Fibroblast of mammary gland (primary cell): ENCODE measurements around the gene XRN2.

Experiments
- DNase-seq: peaks from one replicate; pipeline ENCODE4 v3.0.0-alpha.2; 2010; ENCODE audit warnings: low read depth
- H3K4me3 ChIP-seq: 2 replicates; pipeline ENCODE4 v1.5.1; 2011; ENCODE audit warnings: low read depth, mild to moderate bottlenecking, low read length, moderate library complexity; ENCODE audit not compliant: control insufficient read depth
- CTCF ChIP-seq: conservative IDR thresholded peaks from 2 replicates; pipeline ENCODE4 v1.5.1; 2011; ENCODE audit warnings: low read depth, low read length, inconsistent platforms; ENCODE audit not compliant: control insufficient read depth, insufficient read depth

The XRN2 gene

GRCh38 chr20:21395666-21396598 lies 92.8 kb downstream of the XRN2 start:
- no peak overlapping the region for H3K4me3 ChIP-seq
- no peak for TF ChIP-seq CTCF
- DNase-seq: no peak

DNA sequence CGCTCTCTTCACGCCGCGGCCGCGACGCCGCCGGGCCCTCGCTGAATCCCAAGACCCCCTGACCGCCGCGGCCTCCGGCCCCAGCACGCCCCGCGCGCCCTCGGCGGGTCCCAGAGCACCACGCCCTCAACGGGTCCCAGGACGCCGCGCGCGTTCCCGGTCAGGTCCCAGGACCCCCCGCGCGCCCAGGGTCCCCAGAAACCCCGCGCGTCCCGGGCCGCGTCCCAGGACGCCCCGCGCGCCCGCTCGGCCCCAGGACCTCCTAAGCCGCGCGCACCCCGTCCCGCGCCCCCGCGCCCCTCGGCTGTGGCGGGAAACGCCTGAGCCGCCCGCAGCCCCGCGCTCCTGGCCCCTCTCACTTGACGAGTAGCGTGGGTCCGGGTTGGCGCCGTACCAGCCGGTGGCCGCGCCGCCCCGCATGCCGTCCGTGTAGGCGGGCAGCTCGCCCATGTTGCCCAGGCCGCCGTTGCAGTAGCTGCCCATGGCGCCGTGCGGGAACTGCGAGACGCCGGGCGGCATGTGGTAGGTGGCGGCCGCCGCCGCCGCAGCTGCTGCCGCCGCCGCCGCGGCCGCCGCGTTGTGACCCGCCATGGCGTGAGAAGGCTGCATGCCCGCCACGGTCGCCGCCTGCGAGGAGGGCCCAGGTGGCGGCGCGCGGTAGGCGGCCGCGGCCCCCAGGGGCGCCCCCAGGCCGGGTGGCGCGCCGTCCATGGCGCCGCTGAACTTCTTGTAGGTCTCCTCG lies 93.6 kb downstream of the XRN2 start:
- no peak for TF ChIP-seq CTCF
- DNase-seq: no peak
- H3K4me3 ChIP-seq: no peak overlapping the region

DNA sequence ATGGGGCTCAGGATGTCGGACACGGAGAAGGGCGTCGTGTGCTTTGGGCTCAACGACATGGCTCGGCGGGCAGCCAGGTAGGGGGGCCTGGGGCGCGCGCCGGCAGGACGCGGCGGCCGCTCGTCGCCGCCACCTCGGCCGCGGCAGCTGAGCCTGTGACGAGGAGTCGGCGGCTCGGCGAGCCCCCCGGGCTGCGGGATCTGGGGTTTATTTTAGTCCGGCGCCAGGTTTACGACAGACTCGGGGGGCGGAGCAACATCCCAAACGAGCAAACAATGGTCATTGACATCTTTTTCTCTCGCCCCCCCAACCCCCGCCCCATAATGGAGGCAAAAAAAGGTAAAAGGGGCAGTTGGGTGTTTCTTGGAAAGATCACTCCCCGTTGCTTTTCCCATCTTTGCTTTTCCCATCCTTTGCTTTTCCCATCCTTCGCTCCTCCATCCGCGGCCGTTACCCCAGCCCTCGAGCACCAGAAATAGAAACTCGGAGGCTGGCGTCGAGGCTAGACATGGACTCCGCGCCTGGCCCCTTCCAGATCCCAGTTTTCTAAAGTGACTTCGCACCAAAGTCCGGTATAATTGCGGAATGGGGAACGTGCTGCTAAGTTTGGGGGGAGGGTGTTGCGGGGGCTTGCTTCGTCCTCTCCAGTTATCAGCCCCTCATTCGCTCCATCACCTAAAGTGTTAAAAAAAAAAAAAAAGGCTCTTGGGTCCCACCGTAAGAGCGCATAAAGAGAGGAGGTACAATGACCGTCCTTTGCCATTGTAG lies 94.4 kb downstream of the XRN2 start, which contains the start of gene NKX2-4:
NKX2-4 (minus strand) TSS at position 186 of the 768 bp plus-strand sequence; CDS start at position 59, 127 bp downstream.
- no peak for DNase-seq
- H3K4me3 ChIP-seq: no peak within 1 kb of the TSS
- TF ChIP-seq CTCF: no peak

GRCh38 chr20:21398109-21399004 lies 95.2 kb downstream of the XRN2 start:
- no peak for TF ChIP-seq CTCF
- DNase-seq: no peak
- H3K4me3 ChIP-seq: no peak overlapping the region

- no peak for DNase-seq
- no peak overlapping the region for H3K4me3 ChIP-seq
- no peak for TF ChIP-seq CTCF
Measured at GRCh38 chr20:21399005-21399475, 95.9 kb downstream of the XRN2 start.
